ENCODE results near the gene ERI3. TPM values are rescaled to one million over a fixed set of nuclear protein-coding genes. Genes with fewer than 3 reads are reported as not detected.

ERI3 gene
- total RNA-seq, 1 donor from 2014 or later = 69.3 TPM

GRCh38 chr1:44314452-44314851 lies 40.6 kb downstream of the ERI3 start:
- H3K36me3 ChIP-seq = peaks cover 33 to 85% of the 10 kb centered on the region in 2 donors

GRCh38 chr1:44313265-44313918 lies 41.7 kb downstream of the ERI3 start:
- H3K36me3 ChIP-seq = peaks cover 31 to 84% of the 10 kb centered on the region in 2 donors
- intact Hi-C loops (cut with DNase I) = no loop called here
- TF ChIP-seq CTCF (IDR thresholded peaks at IDR 0.05) = no peak

More at GRCh38 chr1:44314452-44314851, 40.6 kb downstream of the ERI3 start:
- Histone ChIP-seq H3K4me3 (no peak overlapping the region), H3K27ac (no peak overlapping the region), H3K9me3 (no peaks in the 10 kb centered on the region), H3K27me3 (no peaks in the 10 kb centered on the region), H3K4me1 (no peaks in the 10 kb centered on the region)
- TF ChIP-seq CTCF (IDR thresholded peaks at IDR 0.05) = no peak
- intact Hi-C loops (cut with DNase I) = no loop called here
- DNase-seq (ENCODE audit: low spot score in 2 of 2) = no peak

GRCh38 chr1:44312399-44313196 lies 42.5 kb downstream of the ERI3 start:
- Histone ChIP-seq H3K4me3 (no peak overlapping the region), H3K4me1 (no peaks in the 10 kb centered on the region), H3K36me3 (peaks cover 37 to 86% of the 10 kb centered on the region in 2 donors), H3K9me3 (no peaks in the 10 kb centered on the region), H3K27me3 (no peaks in the 10 kb centered on the region), H3K27ac (no peak overlapping the region)
- no peak for TF ChIP-seq CTCF (IDR thresholded peaks at IDR 0.05)
- no peak for DNase-seq (ENCODE audit: low spot score in 2 of 2)
- intact Hi-C loops (cut with DNase I) = no loop called here

More at GRCh38 chr1:44313265-44313918, 41.7 kb downstream of the ERI3 start:
- H3K27me3 ChIP-seq = no peaks in the 10 kb centered on the region
- DNase-seq (ENCODE audit: low spot score in 2 of 2) = no peak
- H3K4me3 ChIP-seq = no peak overlapping the region
- H3K4me1 ChIP-seq = no peaks in the 10 kb centered on the region
- H3K27ac ChIP-seq = no peak overlapping the region
- no peaks in the 10 kb centered on the region for H3K9me3 ChIP-seq

- intact Hi-C loops (cut with DNase I) = no loop called here
- TF ChIP-seq CTCF (IDR thresholded peaks at IDR 0.05) = no peak
- Histone ChIP-seq H3K27ac (no peak overlapping the region), H3K27me3 (no peaks in the 10 kb centered on the region), H3K9me3 (no peaks in the 10 kb centered on the region), H3K36me3 (peaks cover 54 to 85% of the 10 kb centered on the region in 2 donors), H3K4me1 (no peaks in the 10 kb centered on the region), H3K4me3 (no peak overlapping the region)
- DNase-seq (ENCODE audit: low spot score in 2 of 2) = no peak
Measured at GRCh38 chr1:44310006-44310405, 45.1 kb downstream of the ERI3 start.

- H3K27me3 ChIP-seq = no peaks in the 10 kb centered on the region
- no peaks in the 10 kb centered on the region for H3K4me1 ChIP-seq
- no peak for DNase-seq (ENCODE audit: low spot score in 2 of 2)
- TF ChIP-seq CTCF (IDR thresholded peaks at IDR 0.05) = no peak
- peaks cover 45 to 79% of the 10 kb centered on the region in 2 donors for H3K36me3 ChIP-seq
- H3K27ac ChIP-seq = no peak overlapping the region
- H3K9me3 ChIP-seq = no peaks in the 10 kb centered on the region
- no peak overlapping the region for H3K4me3 ChIP-seq
- intact Hi-C loops (cut with DNase I) = no loop called here
Measured at GRCh38 chr1:44305962-44306422, 49.1 kb downstream of the ERI3 start.
